Ovary (tissue), 9 donors: ENCODE results near the gene PRR19. TPM values are rescaled to one million over a fixed set of nuclear protein-coding genes. Genes with fewer than 3 reads are reported as not detected.

ENCODE experiments used
- DNase-seq, 5 donors: peaks; one replicate each; pipeline ENCODE4 v3.0.0-alpha.2; 2019 to 2020
- H3K27ac ChIP-seq, 2 donors: fragments of 200-600 bp; one replicate each; pipeline versions ENCODE4 v1.5.1 to v1.8.0; 2019 to 2022
- H3K27me3 ChIP-seq: fragments of 200-600 bp; one replicate; pipeline ENCODE4 v1.8.0; 2022
- H3K36me3 ChIP-seq: fragments of 200-600 bp; sonication (generic); one replicate; pipeline ENCODE4 v1.5.1; 2019
- H3K4me1 ChIP-seq: one replicate; pipeline ENCODE4 v1.8.1; 2013; ENCODE audit warnings: mild to moderate bottlenecking, moderate library complexity; ENCODE audit not compliant: insufficient read depth
- H3K4me3 ChIP-seq: fragments of 200-600 bp; sonication (generic); one replicate; pipeline ENCODE4 v1.5.1; 2017
- H3K9me3 ChIP-seq, 2 donors: fragments of 200-600 bp in 1 of 2; sonication (generic) in 1 of 2; one replicate each; pipeline versions ENCODE4 v1.5.1 to v1.8.1; 2013 to 2019; ENCODE audit warnings: mild to moderate bottlenecking in 1 of 2, moderate library complexity in 1 of 2
- EP300 ChIP-seq: sonication (generic); formaldehyde crosslinking; IDR thresholded peaks from one replicate; pipeline ENCODE4 v1.6.1; 2017; ENCODE audit warnings: antibody characterized with exemption
- POLR2A ChIP-seq: fragments of 450-650 bp; IDR thresholded peaks from one replicate; pipeline ENCODE4 v1.6.1; 2017; ENCODE audit warnings: antibody characterized with exemption, mild to moderate bottlenecking, moderate library complexity
- WGBS, 3 donors: extraction: QIAGEN DNeasy Blood & Tissue Kit in 1 of 3; methylation state at CpG; one replicate each; pipeline versions ENCODE4 v1.1.5 to v1.1.7; 2013 to 2017; 5-methylcytosine and 5-hydroxymethylcytosine counted together
- intact Hi-C, 4 donors: fragments of 100-400 bp; cut with DNase I; formaldehyde crosslinking; loops; one replicate each; pipeline versions ENCODE4 v1.11.0 to v1.15.1; 2022 to 2023
- polyA plus RNA-seq, 2 donors: library from polyadenylated mRNA; stranded (reverse); fragments of 200-250 nt in 1 of 2; fragments of 350-450 nt in 1 of 2; fragmentation: Illumina TruSeq in 1 of 2; extraction: RNeasy Lipid Tissue Mini Kit (QIAGEN cat#74804) in 1 of 2; gene quantifications; one replicate each; pipeline ENCODE4 v1.2.3, GENCODE V29; 2013 to 2014
- total RNA-seq, 7 donors: library from RNA; depleted of rRNA in 2 of 7; stranded (reverse); fragments of >200 nt in 2 of 7; fragmentation: NEBNext Ultra II Directional in 3 of 7; extraction: Animal tissue kit (Norgen Biotek cat#: 25700) in 3 of 7; gene quantifications; one replicate each; pipeline versions ENCODE4 v1.1.0 to v1.2.4, GENCODE V29; 2016 to 2023
- TF ChIP-seq, protein P1 (sequence below), 3 donors: fragments of 450-650 bp in 2 of 3; fragments of 200-600 bp in 1 of 3; IDR thresholded peaks; one replicate each; pipeline versions ENCODE4 v1.5.1 to v1.8.0; 2016 to 2022; ENCODE audit warnings: antibody characterized with exemption in 3 of 3, mild to moderate bottlenecking in 1 of 3
- donor health status: DM: no; HTN: no; CAD: no; lungs with moderate emphysema.
- donor health status: DM: no; HTN: no; CAD: no.
- donor health status: Bipolar disorder and iron deficiency.
- donor health status: DM: yes; HTN: yes; CAD: no.
- donor health status: DM: no; HTN: no; CAD: no.
- donor health status: DM: yes; HTN: yes; CAD: no.

PRR19 gene
- total and polyA plus RNA-seq, 9 donors = 0.58 to 2.9 (median 0.77) TPM; not detected in 2

DNA sequence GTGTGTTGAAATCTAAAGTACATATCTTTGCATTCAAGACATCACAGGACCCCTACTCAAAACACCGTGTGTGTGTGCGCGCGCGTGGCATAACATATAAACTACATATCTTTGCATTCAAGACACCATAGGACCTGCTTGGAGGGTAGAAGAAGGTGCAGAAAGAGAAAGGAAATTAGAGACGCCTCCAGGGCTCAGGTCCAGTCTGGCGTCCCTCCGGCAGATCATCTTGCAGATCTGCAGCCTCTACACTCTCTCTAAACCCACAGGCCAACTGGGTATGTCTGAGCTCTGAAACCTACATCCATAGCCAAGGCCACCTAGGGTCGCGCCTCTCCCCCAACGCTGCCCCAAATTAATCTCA, 1.2 kb downstream of the PRR19 start:
- H3K36me3 ChIP-seq = no peaks in the 10 kb centered on the region
- intact Hi-C loops = no loop called here
- TF ChIP-seq EP300 = no peak
- TF ChIP-seq, protein P1, sequence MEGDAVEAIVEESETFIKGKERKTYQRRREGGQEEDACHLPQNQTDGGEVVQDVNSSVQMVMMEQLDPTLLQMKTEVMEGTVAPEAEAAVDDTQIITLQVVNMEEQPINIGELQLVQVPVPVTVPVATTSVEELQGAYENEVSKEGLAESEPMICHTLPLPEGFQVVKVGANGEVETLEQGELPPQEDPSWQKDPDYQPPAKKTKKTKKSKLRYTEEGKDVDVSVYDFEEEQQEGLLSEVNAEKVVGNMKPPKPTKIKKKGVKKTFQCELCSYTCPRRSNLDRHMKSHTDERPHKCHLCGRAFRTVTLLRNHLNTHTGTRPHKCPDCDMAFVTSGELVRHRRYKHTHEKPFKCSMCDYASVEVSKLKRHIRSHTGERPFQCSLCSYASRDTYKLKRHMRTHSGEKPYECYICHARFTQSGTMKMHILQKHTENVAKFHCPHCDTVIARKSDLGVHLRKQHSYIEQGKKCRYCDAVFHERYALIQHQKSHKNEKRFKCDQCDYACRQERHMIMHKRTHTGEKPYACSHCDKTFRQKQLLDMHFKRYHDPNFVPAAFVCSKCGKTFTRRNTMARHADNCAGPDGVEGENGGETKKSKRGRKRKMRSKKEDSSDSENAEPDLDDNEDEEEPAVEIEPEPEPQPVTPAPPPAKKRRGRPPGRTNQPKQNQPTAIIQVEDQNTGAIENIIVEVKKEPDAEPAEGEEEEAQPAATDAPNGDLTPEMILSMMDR (IDR thresholded peaks at IDR 0.05) = no peak
- TF ChIP-seq POLR2A = no peak
- 48 to 61% (median 53%) methylated on average over 11 of the region's 11 CpGs for WGBS, 3 donors
- H3K27ac ChIP-seq = no peak overlapping the region
- DNase-seq = peak in 1 of 5 donors; percentile 34
- H3K27me3 ChIP-seq = no peaks in the 10 kb centered on the region
- H3K9me3 ChIP-seq = no peaks in the 10 kb centered on the region
- peaks cover 6% of the 10 kb centered on the region for H3K4me1 ChIP-seq
- no peak overlapping the region for H3K4me3 ChIP-seq

DNA sequence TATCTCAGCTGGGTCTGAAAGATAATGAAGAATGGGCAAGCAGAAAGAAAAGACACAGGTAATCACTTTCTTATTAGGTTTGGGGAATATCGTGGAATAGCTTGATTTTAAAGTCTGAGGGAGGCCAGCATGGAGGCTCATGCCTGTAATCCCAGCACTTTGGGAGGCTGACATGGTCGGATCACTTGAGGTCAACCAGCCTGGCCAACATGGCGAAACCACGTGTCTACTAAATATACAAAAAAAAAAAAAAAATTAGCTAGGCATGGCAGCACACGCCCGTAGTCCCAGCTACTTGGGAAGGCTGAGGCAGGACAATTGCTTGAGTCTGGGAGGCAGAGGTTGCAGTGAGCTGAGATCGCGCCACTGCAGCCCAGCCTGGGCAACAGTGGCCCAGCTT, 1.9 kb downstream of the PRR19 start:
- no peak for TF ChIP-seq POLR2A
- TF ChIP-seq, protein P1 (IDR thresholded peaks at IDR 0.05) = no peak
- TF ChIP-seq EP300 = no peak
- DNase-seq = no peak
- Histone ChIP-seq H3K36me3 (no peaks in the 10 kb centered on the region), H3K27ac (no peak overlapping the region), H3K27me3 (no peaks in the 10 kb centered on the region), H3K4me3 (no peak overlapping the region), H3K9me3 (no peaks in the 10 kb centered on the region), H3K4me1 (peaks cover 6% of the 10 kb centered on the region)
- WGBS, 3 donors = 87 to 93% (median 90%) methylated on average over 8 of the region's 8 CpGs
- intact Hi-C loops = no loop called here

DNA sequence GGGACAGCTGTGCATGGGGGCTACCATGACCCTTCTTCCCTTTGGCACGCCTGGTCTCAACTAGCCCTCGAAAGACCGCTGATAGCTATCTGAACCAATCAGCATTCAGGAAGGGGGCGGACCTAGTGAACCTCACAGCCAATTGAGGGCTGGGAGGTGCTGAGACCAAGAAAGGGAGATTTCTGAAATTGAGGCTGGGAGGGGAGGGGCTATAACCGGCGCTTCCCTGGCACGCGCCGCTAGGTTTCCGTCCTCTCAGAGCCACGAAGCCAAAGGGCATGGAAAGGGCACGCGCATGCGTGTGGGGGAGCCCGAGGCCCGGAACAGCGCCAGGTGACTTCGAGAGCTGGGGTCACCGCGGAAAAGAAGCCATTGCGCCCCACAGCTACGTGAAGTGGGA, 4.7 kb downstream of the PRR19 start:
- H3K36me3 ChIP-seq = no peaks in the 10 kb centered on the region
- WGBS, 3 donors = 75 to 88% (median 80%) methylated on average over 22 of the region's 22 CpGs
- no peak for DNase-seq
- H3K27ac ChIP-seq = no peak overlapping the region
- TF ChIP-seq, protein P1 (IDR thresholded peaks at IDR 0.05) = no peak
- TF ChIP-seq POLR2A (no peak), EP300 (no peak)
- intact Hi-C loops = no loop called here
- no peak overlapping the region for H3K4me3 ChIP-seq
- no peaks in the 10 kb centered on the region for H3K9me3 ChIP-seq
- peaks cover 4% of the 10 kb centered on the region for H3K4me1 ChIP-seq
- H3K27me3 ChIP-seq = no peaks in the 10 kb centered on the region

DNA sequence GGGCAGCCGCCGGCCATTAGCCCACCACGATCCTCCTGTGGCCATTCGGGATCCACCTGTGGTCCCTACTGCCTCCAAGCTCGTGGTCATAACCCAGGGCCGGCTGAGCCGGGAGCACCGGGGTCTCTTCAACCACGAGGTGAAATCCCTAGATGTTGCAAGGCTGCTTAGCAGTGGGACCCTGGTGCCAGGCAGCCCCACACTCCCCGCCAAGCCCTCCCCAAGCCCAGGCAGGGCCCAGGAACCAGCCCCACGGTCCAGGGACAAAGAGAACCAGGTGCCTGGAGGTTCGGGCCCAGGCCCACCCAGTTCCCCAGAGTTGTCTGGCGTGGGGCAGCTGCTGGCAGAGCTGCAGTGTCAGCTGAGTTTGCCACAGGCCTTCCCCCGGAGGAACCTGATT, 7.8 kb downstream of the PRR19 start:
- DNase-seq = no peak
- no peaks in the 10 kb centered on the region for H3K9me3 ChIP-seq
- no peak for TF ChIP-seq POLR2A
- TF ChIP-seq, protein P1 (IDR thresholded peaks at IDR 0.05) = no peak
- TF ChIP-seq EP300 = no peak
- H3K27me3 ChIP-seq = no peaks in the 10 kb centered on the region
- WGBS, 3 donors = 89 to 95% (median 91%) methylated on average over 14 of the region's 14 CpGs
- no peak overlapping the region for H3K27ac ChIP-seq
- H3K4me1 ChIP-seq = peaks cover 3% of the 10 kb centered on the region
- intact Hi-C loops = no loop called here
- H3K4me3 ChIP-seq = no peak overlapping the region
- H3K36me3 ChIP-seq = no peaks in the 10 kb centered on the region

DNA sequence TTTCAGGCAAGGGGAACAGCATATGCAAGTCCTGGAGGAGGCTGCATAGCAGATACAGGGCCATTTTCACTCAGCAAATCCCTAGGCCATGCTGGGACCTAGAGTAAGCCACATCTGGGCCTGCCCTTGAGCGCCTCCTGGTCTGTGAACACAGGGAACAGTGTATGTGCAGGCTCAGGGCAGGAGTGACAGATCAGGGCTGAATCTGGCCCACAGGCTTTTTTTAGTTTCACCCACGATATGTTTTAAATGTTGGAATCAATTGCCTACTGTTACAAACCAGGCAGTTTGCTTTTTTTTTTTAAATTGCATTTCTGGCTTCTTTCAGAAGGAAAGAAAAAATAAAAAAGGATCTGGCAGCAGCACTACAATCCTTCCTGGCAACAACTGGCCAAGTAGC, 9.7 kb downstream of the PRR19 start:
- no peak overlapping the region for H3K4me3 ChIP-seq
- 45 to 61% (median 54%) methylated on average over 2 of the region's 2 CpGs for WGBS, 3 donors
- no peaks in the 10 kb centered on the region for H3K9me3 ChIP-seq
- no peak for DNase-seq
- H3K27me3 ChIP-seq = no peaks in the 10 kb centered on the region
- peaks cover 3% of the 10 kb centered on the region for H3K4me1 ChIP-seq
- TF ChIP-seq POLR2A (no peak), EP300 (no peak)
- TF ChIP-seq, protein P1 (IDR thresholded peaks at IDR 0.05) = no peak
- H3K36me3 ChIP-seq = no peaks in the 10 kb centered on the region
- intact Hi-C loops = no loop called here
- H3K27ac ChIP-seq = no peak overlapping the region
